ENCODE results near the gene F2RL1. TPM values are rescaled to one million over a fixed set of nuclear protein-coding genes. Genes with fewer than 3 reads are reported as not detected.
"Not testable (repeated sequence)": the region's sequence is repeated elsewhere in the genome, so short reads cannot be mapped to it uniquely, and the experiment has no call there.

The F2RL1 gene
- total RNA-seq, 2 experiments from 2014 or later, result 0.47 to 0.82 TPM

GRCh38 chr5:76811214-76811613 is 7.6 kb upstream of the F2RL1 start:
- H3K36me3 Mint-ChIP-seq, result no peaks in the 10 kb centered on the region
- peaks cover 4% of the 10 kb centered on the region for H3K4me1 Mint-ChIP-seq
- H3K4me3 Mint-ChIP-seq, result no peak overlapping the region
- no peak for ATAC-seq
- H3K9me3 Mint-ChIP-seq (ENCODE audit: low read depth), result peaks cover 3% of the 10 kb centered on the region
- no peak overlapping the region for H3K27ac Mint-ChIP-seq
- H3K27me3 Mint-ChIP-seq, result peaks cover 13% of the 10 kb centered on the region
- CTCF ChIA-PET, result interaction anchor here (1.4 kb wide), 1 partner anchor 8 kb away, joined by 4 read pairs; the partner anchor contains the start of gene F2RL1
- no peak for DNase-seq

GRCh38 chr5:76812209-76812608 is 6.6 kb upstream of the F2RL1 start:
- H3K4me3 Mint-ChIP-seq; DNase-seq; H3K27ac Mint-ChIP-seq; H3K4me1 Mint-ChIP-seq; H3K9me3 Mint-ChIP-seq (ENCODE audit: low read depth); CTCF ChIA-PET; ATAC-seq; H3K36me3 Mint-ChIP-seq: not testable (repeated sequence)
- peaks cover 22% of the 10 kb centered on the region for H3K27me3 Mint-ChIP-seq

DNA sequence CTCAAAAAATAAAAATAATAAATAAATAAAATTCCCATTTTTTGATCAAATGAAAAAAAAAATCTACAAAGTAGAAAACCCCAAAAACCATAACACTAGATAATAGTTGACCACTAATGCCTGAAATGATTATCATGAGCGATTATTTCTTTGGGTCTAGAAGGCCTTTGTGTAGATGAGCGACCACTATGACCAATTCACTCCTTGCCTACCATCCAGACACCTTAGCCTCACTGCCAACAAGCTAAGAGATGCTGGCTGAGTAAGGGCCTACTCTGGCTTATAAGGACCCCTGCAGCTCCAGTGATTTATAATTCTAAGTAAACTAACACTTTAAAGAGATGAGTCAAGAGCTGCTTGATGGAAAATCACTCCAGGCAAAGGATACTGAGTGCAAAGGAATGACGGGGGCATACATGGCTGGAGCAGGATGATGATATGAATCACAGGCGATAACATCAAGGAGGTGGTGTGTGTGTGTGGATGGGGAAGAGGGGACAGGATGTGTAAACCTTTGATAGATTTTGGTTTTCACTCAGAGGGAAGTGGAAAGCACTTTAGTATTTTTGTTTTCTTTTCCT is 4.8 kb upstream of the F2RL1 start:
- CTCF ChIA-PET, result no interaction called here
- H3K9me3 Mint-ChIP-seq (ENCODE audit: low read depth), result peaks cover 3% of the 10 kb centered on the region
- no peak for ATAC-seq
- H3K4me1 Mint-ChIP-seq, result peaks cover 11% of the 10 kb centered on the region
- no peak for DNase-seq
- no peak overlapping the region for H3K4me3 Mint-ChIP-seq
- H3K27me3 Mint-ChIP-seq, result peaks cover 32% of the 10 kb centered on the region
- no peak overlapping the region for H3K27ac Mint-ChIP-seq
- H3K36me3 Mint-ChIP-seq, result no peaks in the 10 kb centered on the region

DNA sequence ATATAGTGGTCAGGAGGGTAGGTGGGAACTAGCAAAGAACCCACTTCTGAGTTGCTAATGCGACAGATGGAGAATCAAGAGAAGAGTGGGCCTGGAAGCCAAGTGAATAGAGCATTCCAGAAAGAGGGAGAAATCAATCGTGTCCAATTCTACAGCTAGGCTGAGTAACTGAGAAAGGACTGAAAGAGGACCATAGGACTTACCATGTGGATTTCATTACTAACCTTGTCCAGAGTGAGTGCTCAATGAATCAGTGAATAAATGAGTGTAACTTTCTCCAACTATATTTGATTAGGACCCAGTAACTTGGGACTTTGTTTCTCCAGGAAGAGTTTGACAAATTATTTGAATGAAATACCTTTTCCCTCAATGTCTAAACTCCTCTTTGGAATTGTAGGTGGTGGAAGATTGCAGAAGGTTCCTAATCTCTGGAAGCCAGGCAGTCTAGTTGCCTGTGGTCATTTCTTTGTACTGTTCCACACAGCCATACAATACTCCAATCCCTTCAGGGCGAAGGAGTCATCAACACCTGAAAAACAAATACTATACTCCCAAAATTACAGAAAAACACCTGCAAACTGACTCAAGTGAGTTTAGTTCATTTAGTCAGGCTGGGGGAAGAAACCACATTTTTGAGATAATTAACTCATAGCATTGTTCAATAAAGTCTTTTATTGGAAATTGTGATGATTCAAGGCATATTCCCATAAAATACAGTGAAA is 2.6 kb upstream of the F2RL1 start:
- Mint-ChIP-seq H3K4me3 (no peak overlapping the region), H3K27me3 (peaks cover 48% of the 10 kb centered on the region), H3K9me3 (ENCODE audit: low read depth) (peaks cover 1% of the 10 kb centered on the region), H3K4me1 (peaks cover 14% of the 10 kb centered on the region), H3K27ac (no peak overlapping the region), H3K36me3 (no peaks in the 10 kb centered on the region)
- DNase-seq, result no peak
- CTCF ChIA-PET, result interaction anchor here (1.1 kb wide), 1 partner anchor 33 kb away, joined by 4 read pairs; the partner anchor contains the start of gene S100Z
- no peak for ATAC-seq

GRCh38 chr5:76819851-76820525 is 1.2 kb downstream of the F2RL1 start:
- ATAC-seq (peak; percentile 5), DNase-seq (no peak)
- CTCF ChIA-PET, result interaction anchor here (1.3 to 1.8 kb wide), 3 partner anchors 10 to 218 kb away, joined by 4 to 6 read pairs (median 4); no protein-coding TSS in a partner anchor
- Mint-ChIP-seq H3K27ac (no peak overlapping the region), H3K27me3 (peaks cover 48% of the 10 kb centered on the region), H3K36me3 (no peaks in the 10 kb centered on the region), H3K4me3 (peak overlapping the region; percentile 77), H3K9me3 (ENCODE audit: low read depth) (no peaks in the 10 kb centered on the region), H3K4me1 (peaks cover 10% of the 10 kb centered on the region)

GRCh38 chr5:76820526-76820890 is 1.7 kb downstream of the F2RL1 start:
- DNase-seq (no peak), ATAC-seq (no peak)
- no peaks in the 10 kb centered on the region for H3K36me3 Mint-ChIP-seq
- H3K4me1 Mint-ChIP-seq, result peaks cover 10% of the 10 kb centered on the region
- H3K27ac Mint-ChIP-seq, result no peak overlapping the region
- H3K4me3 Mint-ChIP-seq, result no peak overlapping the region
- no peaks in the 10 kb centered on the region for H3K9me3 Mint-ChIP-seq (ENCODE audit: low read depth)
- CTCF ChIA-PET, result interaction anchor here (1.8 kb wide), 1 partner anchor 46 kb away, joined by 6 read pairs; no protein-coding TSS in a partner anchor
- H3K27me3 Mint-ChIP-seq, result peaks cover 44% of the 10 kb centered on the region

GRCh38 chr5:76821136-76821535 is 2.3 kb downstream of the F2RL1 start:
- ATAC-seq (no peak), DNase-seq (no peak)
- Mint-ChIP-seq H3K27me3 (peaks cover 40% of the 10 kb centered on the region), H3K27ac (no peak overlapping the region), H3K9me3 (ENCODE audit: low read depth) (no peaks in the 10 kb centered on the region), H3K4me3 (no peak overlapping the region), H3K36me3 (no peaks in the 10 kb centered on the region), H3K4me1 (peaks cover 10% of the 10 kb centered on the region)
- CTCF ChIA-PET, result no interaction called here

- H3K4me3 Mint-ChIP-seq, result not testable (repeated sequence)
Measured at GRCh38 chr5:76822105-76822731, 3.4 kb downstream of the F2RL1 start.

DNA sequence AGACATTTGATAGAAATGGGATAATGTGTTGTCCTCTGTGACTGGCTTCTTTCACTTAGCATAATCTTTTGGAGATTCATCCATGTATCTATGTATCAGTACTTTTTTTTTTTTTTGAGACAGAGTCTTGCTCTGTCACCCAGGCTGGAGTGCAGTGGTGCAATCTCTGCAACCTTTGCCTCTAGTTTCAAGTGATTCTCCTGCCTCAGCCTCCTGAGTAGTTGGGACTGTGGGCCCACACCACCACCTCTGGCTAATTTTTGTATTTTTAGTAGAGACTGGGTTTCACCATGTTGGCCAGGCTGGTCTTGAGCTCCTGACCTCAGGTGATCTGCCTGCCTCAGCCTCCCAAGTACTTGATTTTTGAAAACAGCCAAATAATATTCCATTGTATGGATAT is 7.6 kb downstream of the F2RL1 start:
- CTCF ChIA-PET, result interaction anchor here (1.8 kb wide), 1 partner anchor 52 kb away, joined by 4 read pairs; no protein-coding TSS in a partner anchor

More at GRCh38 chr5:76822105-76822731, 3.4 kb downstream of the F2RL1 start:
- DNase-seq; H3K9me3 Mint-ChIP-seq (ENCODE audit: low read depth); ATAC-seq; CTCF ChIA-PET; H3K27ac Mint-ChIP-seq; H3K36me3 Mint-ChIP-seq: not testable (repeated sequence)
- Mint-ChIP-seq H3K4me1 (peaks cover 10% of the 10 kb centered on the region), H3K27me3 (peaks cover 30% of the 10 kb centered on the region)

DNA sequence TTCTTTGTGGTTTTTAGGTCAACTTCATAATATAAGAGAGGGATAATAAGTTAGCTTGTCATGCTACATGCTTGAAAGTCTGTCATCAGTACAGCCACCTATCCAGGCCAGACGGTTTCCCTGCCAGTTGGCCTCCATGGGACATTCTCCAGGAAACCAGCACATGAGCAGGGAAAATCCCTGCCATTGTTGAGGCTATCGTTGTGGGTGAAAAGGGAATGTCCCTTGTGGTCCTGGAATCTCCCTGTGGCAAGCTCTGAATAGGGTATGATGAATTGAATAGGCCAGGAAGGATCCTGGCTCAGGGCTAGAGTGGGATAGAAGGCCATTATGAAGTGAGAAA is 12.3 kb downstream of the F2RL1 start:
- no peak for ATAC-seq
- Mint-ChIP-seq H3K36me3 (no peaks in the 10 kb centered on the region), H3K4me3 (no peak overlapping the region), H3K27ac (no peak overlapping the region), H3K9me3 (ENCODE audit: low read depth) (no peaks in the 10 kb centered on the region), H3K27me3 (peaks cover 1% of the 10 kb centered on the region), H3K4me1 (peaks cover 4% of the 10 kb centered on the region)
- CTCF ChIA-PET, result no interaction called here
- no peak for DNase-seq

More for the DNA sequence above, 7.6 kb downstream of the F2RL1 start:
- not testable (repeated sequence) for ATAC-seq; H3K9me3 Mint-ChIP-seq (ENCODE audit: low read depth); H3K4me1 Mint-ChIP-seq; H3K27ac Mint-ChIP-seq; H3K36me3 Mint-ChIP-seq; DNase-seq; H3K27me3 Mint-ChIP-seq; H3K4me3 Mint-ChIP-seq

GRCh38 chr5:76836181-76836580 is 17.4 kb downstream of the F2RL1 start:
- peaks cover under 1% of the 10 kb centered on the region for H3K4me1 Mint-ChIP-seq
- no peaks in the 10 kb centered on the region for H3K36me3 Mint-ChIP-seq
- no peak overlapping the region for H3K4me3 Mint-ChIP-seq
- H3K27me3 Mint-ChIP-seq, result peaks cover under 1% of the 10 kb centered on the region
- no peak for DNase-seq
- H3K27ac Mint-ChIP-seq, result no peak overlapping the region
- no peak for ATAC-seq
- CTCF ChIA-PET, result no interaction called here
- no peaks in the 10 kb centered on the region for H3K9me3 Mint-ChIP-seq (ENCODE audit: low read depth)

GRCh38 chr5:76836585-76836984 is 17.8 kb downstream of the F2RL1 start:
- CTCF ChIA-PET, result no interaction called here
- DNase-seq (no peak), ATAC-seq (no peak)
- peaks cover 5% of the 10 kb centered on the region for H3K27me3 Mint-ChIP-seq
- no peaks in the 10 kb centered on the region for H3K4me1 Mint-ChIP-seq
- no peak overlapping the region for H3K4me3 Mint-ChIP-seq
- H3K36me3 Mint-ChIP-seq, result no peaks in the 10 kb centered on the region
- H3K9me3 Mint-ChIP-seq (ENCODE audit: low read depth), result no peaks in the 10 kb centered on the region
- no peak overlapping the region for H3K27ac Mint-ChIP-seq

DNA sequence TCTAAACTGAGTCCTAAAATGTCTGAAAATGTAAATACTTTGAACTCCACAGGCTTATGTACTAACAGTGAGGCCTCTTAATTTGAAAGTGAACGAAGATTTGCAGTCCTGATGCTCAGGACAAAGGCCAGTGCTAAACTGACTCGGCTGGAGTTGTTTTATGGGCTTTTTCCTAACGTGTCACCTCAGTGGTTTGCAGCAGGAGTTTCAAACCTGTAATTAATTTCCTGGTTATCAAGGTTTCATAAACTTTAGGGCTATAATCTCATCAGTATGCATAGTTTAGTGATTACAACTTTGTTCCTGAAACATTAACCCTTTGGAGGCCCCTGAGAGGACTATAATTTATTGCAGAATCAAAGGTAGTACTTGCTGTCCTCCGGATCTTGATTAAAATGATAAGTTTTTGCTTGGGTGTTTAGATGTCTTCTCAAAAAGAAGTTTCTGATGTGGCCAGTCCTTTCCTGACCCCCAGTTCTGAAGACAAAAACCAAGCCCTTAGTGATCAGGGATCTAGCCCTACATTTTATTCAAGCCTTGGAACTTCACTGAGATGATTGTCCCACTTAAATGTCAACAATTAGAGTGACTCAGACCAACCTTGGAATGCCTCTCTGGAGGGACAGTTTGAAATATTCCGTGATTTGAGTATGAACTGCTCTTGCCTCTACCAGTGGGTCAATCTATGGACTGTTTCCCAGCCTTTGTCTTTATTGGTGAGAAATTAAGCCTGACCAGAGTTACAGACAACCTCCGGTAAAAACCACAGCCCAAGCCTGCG is 19.8 kb downstream of the F2RL1 start:
- Mint-ChIP-seq H3K27me3 (peaks cover 14% of the 10 kb centered on the region), H3K36me3 (no peaks in the 10 kb centered on the region)

More for the DNA sequence above, 19.8 kb downstream of the F2RL1 start:
- Mint-ChIP-seq H3K9me3 (ENCODE audit: low read depth) (no peaks in the 10 kb centered on the region), H3K27ac (no peak overlapping the region), H3K4me1 (no peaks in the 10 kb centered on the region), H3K4me3 (no peak overlapping the region)
- ATAC-seq (no peak), DNase-seq (no peak)
- CTCF ChIA-PET, result no interaction called here

Data from activated CD8-positive, alpha-beta memory T cell treated with anti-CD3 and anti-CD28 coated beads, Interleukin-2, amount 10 ng/mL, durations not matched to agents 7 days and 5 days (primary cell).